Liver (tissue), 9 donors: ENCODE results near the gene MRO. TPM values are rescaled to one million over a fixed set of nuclear protein-coding genes. Genes with fewer than 3 reads are reported as not detected.
A peak's percentile ranks its signal among the peaks of the same experiment; 100 is the strongest.

Experiments used
- DNase-seq: peaks from one replicate; pipeline ENCODE4 v3.0.0-alpha.2; 2017; ENCODE audit warnings: low spot score
- H3K27ac ChIP-seq, 2 donors: one replicate each; pipeline ENCODE4 v1.7.0; 2013; ENCODE audit warnings: inconsistent platforms in 2 of 2, low read length in 2 of 2, control low read depth in 1 of 2, low read depth in 1 of 2, mild to moderate bottlenecking in 1 of 2
- H3K27me3 ChIP-seq, 4 donors: one replicate each; pipeline versions ENCODE4 v1.6.1 to v1.7.0; 2013; ENCODE audit warnings: low read length in 3 of 4, inconsistent platforms in 1 of 4, mild to moderate bottlenecking in 1 of 4, moderate library complexity in 1 of 4; ENCODE audit not compliant: control insufficient read depth in 4 of 4, insufficient read depth in 4 of 4
- H3K36me3 ChIP-seq, 4 donors: one replicate each; pipeline versions ENCODE4 v1.6.1 to v1.7.0; 2013; ENCODE audit warnings: low read length in 3 of 4, mild to moderate bottlenecking in 3 of 4, low read depth in 1 of 4, moderate library complexity in 1 of 4; ENCODE audit not compliant: control insufficient read depth in 4 of 4, insufficient read depth in 3 of 4
- H3K4me1 ChIP-seq, 4 donors: one replicate each; pipeline versions ENCODE4 v1.6.1 to v1.7.0; 2013; ENCODE audit warnings: low read length in 3 of 4, mild to moderate bottlenecking in 3 of 4, moderate library complexity in 1 of 4; ENCODE audit not compliant: control insufficient read depth in 4 of 4, insufficient read depth in 4 of 4
- H3K4me3 ChIP-seq, 3 donors: one replicate each; pipeline versions ENCODE4 v1.6.1 to v1.7.0; 2013; ENCODE audit warnings: low read length in 3 of 3, control low read depth in 1 of 3, low read depth in 1 of 3, mild to moderate bottlenecking in 1 of 3
- H3K9ac ChIP-seq, 2 donors: one replicate each; pipeline ENCODE4 v1.7.0; 2013; ENCODE audit warnings: low read length in 2 of 2, mild to moderate bottlenecking in 2 of 2, moderate library complexity in 2 of 2, control low read depth in 1 of 2, low read depth in 1 of 2
- H3K9me3 ChIP-seq, 4 donors: one replicate each; pipeline versions ENCODE4 v1.6.1 to v1.7.0; 2013; ENCODE audit warnings: low read length in 3 of 4; ENCODE audit not compliant: control insufficient read depth in 4 of 4
- ATF3 ChIP-seq: IDR thresholded peaks from 2 replicates; pipeline ENCODE4 v1.6.1; 2016; ENCODE audit warnings: antibody characterized with exemption
- CTCF ChIP-seq: fragments of 150-350 bp; IDR thresholded peaks from 2 replicates; pipeline ENCODE4 v1.5.1; 2017; ENCODE audit warnings: improper control_type of control experiment, low read depth, low read length; ENCODE audit not compliant: missing input control
- EGR1 ChIP-seq, 2 donors: IDR thresholded peaks; 2 replicates each; pipeline ENCODE4 v1.6.1; 2016 to 2018; ENCODE audit warnings: antibody characterized with exemption in 2 of 2, low read depth in 2 of 2
- FOXA1 ChIP-seq: IDR thresholded peaks from 2 replicates; pipeline ENCODE4 v1.6.1; 2016; ENCODE audit warnings: antibody characterized with exemption
- FOXA2 ChIP-seq: IDR thresholded peaks from 2 replicates; pipeline ENCODE4 v1.6.1; 2016; ENCODE audit warnings: antibody characterized with exemption
- GABPA ChIP-seq, 2 donors: IDR thresholded peaks in 1 of 2; conservative IDR thresholded peaks in 1 of 2; 2 replicates each; pipeline ENCODE4 v1.6.1; 2016; ENCODE audit warnings: antibody characterized with exemption in 2 of 2, mild to moderate bottlenecking in 1 of 2, moderate library complexity in 1 of 2
- HNF4A ChIP-seq, 2 donors: conservative IDR thresholded peaks; 2 replicates each; pipeline ENCODE4 v1.6.1; 2016; ENCODE audit warnings: antibody characterized with exemption in 2 of 2, mild to moderate bottlenecking in 2 of 2
- HNF4G ChIP-seq: IDR thresholded peaks from 2 replicates; pipeline ENCODE4 v1.6.1; 2016; ENCODE audit warnings: antibody characterized with exemption
- JUND ChIP-seq, 2 donors: IDR thresholded peaks; 2 replicates each; pipeline ENCODE4 v1.6.1; 2016; ENCODE audit warnings: antibody characterized with exemption in 2 of 2
- MAX ChIP-seq: IDR thresholded peaks from 2 replicates; pipeline ENCODE4 v1.6.1; 2016; ENCODE audit warnings: antibody characterized with exemption
- NR2F2 ChIP-seq: IDR thresholded peaks from 2 replicates; pipeline ENCODE4 v1.6.1; 2016; ENCODE audit warnings: antibody characterized with exemption
- RAD21 ChIP-seq, 2 donors: IDR thresholded peaks; 2 replicates each; pipeline ENCODE4 v1.6.1; 2016; ENCODE audit warnings: antibody characterized with exemption in 2 of 2, mild to moderate bottlenecking in 2 of 2
- REST ChIP-seq: IDR thresholded peaks from 2 replicates; pipeline ENCODE4 v1.6.1; 2016; ENCODE audit warnings: antibody characterized with exemption, mild to moderate bottlenecking
- RXRA ChIP-seq, 2 donors: IDR thresholded peaks; 2 replicates each; pipeline ENCODE4 v1.6.1; 2017 to 2018; ENCODE audit warnings: antibody characterized with exemption in 2 of 2, mild to moderate bottlenecking in 1 of 2
- SP1 ChIP-seq: IDR thresholded peaks from 2 replicates; pipeline ENCODE4 v1.6.1; 2018; ENCODE audit warnings: antibody characterized with exemption, mild to moderate bottlenecking
- TAF1 ChIP-seq: conservative IDR thresholded peaks from 2 replicates; pipeline ENCODE4 v1.6.1; 2016; ENCODE audit warnings: antibody characterized with exemption, mild to moderate bottlenecking
- YY1 ChIP-seq: IDR thresholded peaks from 2 replicates; pipeline ENCODE4 v1.6.1; 2016; ENCODE audit warnings: antibody characterized with exemption, mild to moderate bottlenecking
- ZBTB33 ChIP-seq: IDR thresholded peaks from 2 replicates; pipeline ENCODE4 v1.6.1; 2016; ENCODE audit warnings: antibody characterized with exemption
- WGBS: extraction: QIAGEN DNeasy Blood & Tissue Kit; methylation state at CpG from one replicate; pipeline ENCODE4 v1.1.7; 2013; 5-methylcytosine and 5-hydroxymethylcytosine counted together
- polyA plus RNA-seq, 2 donors: library from polyadenylated mRNA; stranded (reverse) in 1 of 2; unstranded in 1 of 2; fragments of 200-250 nt in 1 of 2; fragments of >200 nt in 1 of 2; fragmentation: Nextera tagmentation in 1 of 2; extraction: Ambion mirVana in 1 of 2; gene quantifications; one replicate each; pipeline versions ENCODE4 v1.2.1 to v1.2.3, GENCODE V29; 2013 to 2015
- total RNA-seq, 2 donors: library from RNA; depleted of rRNA; stranded (reverse); fragments of >200 nt; gene quantifications; one replicate each; pipeline ENCODE4 v1.2.3, GENCODE V29; 2014
- donor health status: healthy.
- donor health status: healthy.
- donor health status: healthy.
- donor health status: healthy.
- donor health status: healthy.

MRO gene
- total and polyA plus RNA-seq, 4 donors = 1.6 to 2.8 (median 2.7) TPM

- WGBS = 95% methylated on average over 13 of the region's 13 CpGs
- TF ChIP-seq FOXA1 (no peak), FOXA2 (no peak), NR2F2 (no peak), ATF3 (no peak)
- no peak overlapping the region for H3K4me3 ChIP-seq
These were observed 36.4 kb upstream of the MRO start for GRCh38 chr18:50855976-50856757.

GRCh38 chr18:50853863-50854271 is 34.1 kb upstream of the MRO start:
- WGBS = 24% methylated on average over 6 of the region's 6 CpGs
- Histone ChIP-seq H3K36me3 (no peaks in the 10 kb centered on the region), H3K9ac (no peak overlapping the region), H3K27me3 (no peaks in the 10 kb centered on the region), H3K9me3 (no peaks in the 10 kb centered on the region), H3K4me3 (no peak overlapping the region), H3K4me1 (peaks cover 2 to 19% (median 15%) of the 10 kb centered on the region in 4 donors), H3K27ac (peak overlapping the region; percentile 45 to 46)
- no peak for DNase-seq
- TF ChIP-seq YY1 = peak; percentile 27
- peak; percentile 62 to 76 for TF ChIP-seq RXRA (IDR thresholded peaks at IDR 0.05)
- TF ChIP-seq NR2F2 = peak; percentile 92
- TF ChIP-seq HNF4A (conservative IDR thresholded peaks at IDR 0.05) = peak; percentile 47 to 52
- TF ChIP-seq REST = no peak
- no peak for TF ChIP-seq ZBTB33
- TF ChIP-seq SP1 = peak; percentile 66
- TF ChIP-seq TAF1 = no peak
- no peak for TF ChIP-seq HNF4G
- no peak for TF ChIP-seq CTCF
- no peak for TF ChIP-seq FOXA1
- no peak for TF ChIP-seq ATF3
- TF ChIP-seq FOXA2 = no peak
- peak; percentile 62 to 73 for TF ChIP-seq JUND (IDR thresholded peaks at IDR 0.05)
- TF ChIP-seq RAD21 (IDR thresholded peaks at IDR 0.05) = peak in 1 of 2 donors; percentile 24
- no peak for TF ChIP-seq MAX
- no peak for TF ChIP-seq EGR1 (IDR thresholded peaks at IDR 0.05; ENCODE audit: low read depth in 2 of 2)
- TF ChIP-seq GABPA (IDR thresholded peaks at IDR 0.05 in 1 of 2, conservative IDR thresholded peaks at IDR 0.05 in 1 of 2) = no peak

More at GRCh38 chr18:50855976-50856757, 36.4 kb upstream of the MRO start:
- Histone ChIP-seq H3K36me3 (no peaks in the 10 kb centered on the region), H3K9me3 (no peaks in the 10 kb centered on the region), H3K27ac (no peak overlapping the region), H3K4me1 (peaks cover 2 to 19% (median 15%) of the 10 kb centered on the region in 4 donors), H3K9ac (no peak overlapping the region), H3K27me3 (no peaks in the 10 kb centered on the region)
- no peak for DNase-seq
